HepG2 (cell line): ENCODE data around the gene DEPDC1. TPM values are rescaled to one million over a fixed set of nuclear protein-coding genes. Genes with fewer than 3 reads are reported as not detected.

Experiments
- ATAC-seq: fragments of 200-7000 bp; cut with Tn5 transposase; 3 replicates; pipeline ENCODE4 v1.9.1; 2020; ENCODE audit warnings: mild to moderate bottlenecking, moderate library complexity
- BruUV-seq: library from RNA; stranded (reverse); fragments of 400-500 nt; replicated peaks from 2 replicates; lab custom pipeline; 2021; lab: Mats Ljungman, UMichigan
- CTCF ChIA-PET: fragments of 300-600 bp; formaldehyde crosslinking; extraction: SDS; loops from one replicate; lab custom pipeline; 2021; ENCODE audit warnings: low total read pairs, inconsistent platforms, low intra/inter-chr PET ratio; lab: Yijun Ruan, JAX
- POLR2A ChIA-PET: fragments of 350-600 bp; sonication (Branson Sonifier 250); formaldehyde crosslinking; loops from one replicate; lab custom pipeline; 2020; ENCODE audit warnings: antibody characterized with exemption, inconsistent platforms; lab: Yijun Ruan, JAX
- DNase-seq: peaks from one replicate; pipeline ENCODE4 v3.0.0-alpha.2; 2015; ENCODE audit warnings: low spot score
- FAIRE-seq: peaks from 3 replicates; lab custom pipeline; 2011; peaks lifted over from hg19 to GRCh38; lab: Jason Lieb, UNC
- H2AFZ ChIP-seq: one replicate; pipeline ENCODE4 v1.6.1; 2011; ENCODE audit warnings: low read length, inconsistent platforms
- H3K27ac ChIP-seq: fragments of 300-600 bp; 3 replicates; pipeline ENCODE4 v1.8.0; 2011; ENCODE audit warnings: mixed run types, mild to moderate bottlenecking, mixed read lengths, low read length, inconsistent platforms; ENCODE audit not compliant: insufficient read depth; ENCODE audit errors: extremely low read length
- H3K27me3 ChIP-seq, 2 experiments: fragments of 200-600 bp in 1 of 2; 2 replicates in 1 of 2; 3 replicates in 1 of 2; pipeline versions ENCODE4 v1.6.0 to v1.8.0; 2011; ENCODE audit warnings: low read length in 2 of 2, mild to moderate bottlenecking in 2 of 2, moderate library complexity in 2 of 2, inconsistent platforms in 1 of 2; ENCODE audit not compliant: insufficient read depth in 2 of 2, control insufficient read depth in 1 of 2
- H3K36me3 ChIP-seq, 2 experiments: fragments of 200-600 bp in 1 of 2; replicated peaks in 1 of 2; 2 replicates in 1 of 2; 3 replicates in 1 of 2; pipeline versions ENCODE4 v1.5.1 to v1.8.0; 2011; ENCODE audit warnings: low read length in 2 of 2, inconsistent platforms in 1 of 2; ENCODE audit not compliant: insufficient read depth in 2 of 2, control insufficient read depth in 1 of 2
- H3K4me1 ChIP-seq: 2 replicates; pipeline ENCODE4 v1.5.1; 2012; ENCODE audit warnings: low read length, inconsistent platforms; ENCODE audit not compliant: insufficient read depth
- H3K4me2 ChIP-seq: 2 replicates; pipeline ENCODE4 v1.6.0; 2011; ENCODE audit warnings: low read depth, low read length, inconsistent platforms
- H3K4me3 ChIP-seq, 3 experiments: fragments of 200-600 bp in 1 of 3; sonication (generic), shearing (Covaris generic) in 1 of 3; replicated peaks in 1 of 3; 2 replicates each; pipeline ENCODE4 v1.5.1; 2011 to 2016; ENCODE audit warnings: low read length in 3 of 3, inconsistent platforms in 2 of 3, low read depth in 2 of 3, mild to moderate bottlenecking in 2 of 3, control low read depth in 1 of 3, mixed read lengths in 1 of 3; ENCODE audit not compliant: insufficient read depth in 1 of 3
- H3K79me2 ChIP-seq: one replicate; pipeline ENCODE4 v1.6.1; 2011; ENCODE audit warnings: low read length, inconsistent platforms; ENCODE audit not compliant: insufficient read depth
- H3K9ac ChIP-seq: 2 replicates; pipeline ENCODE4 v1.6.0; 2011; ENCODE audit warnings: mild to moderate bottlenecking, low read depth, low read length, inconsistent platforms; ENCODE audit not compliant: insufficient read depth
- H3K9me3 ChIP-seq: 2 replicates; pipeline ENCODE4 v1.5.1; 2012; ENCODE audit warnings: mild to moderate bottlenecking, low read length
- H4K20me1 ChIP-seq: 2 replicates; pipeline ENCODE4 v1.6.0; 2011; ENCODE audit warnings: inconsistent platforms, mild to moderate bottlenecking, low read length, moderate library complexity; ENCODE audit not compliant: insufficient read depth
- ARNT2 ChIP-seq: sonication (generic); formaldehyde crosslinking; IDR thresholded peaks from 2 replicates; pipeline ENCODE4 v1.8.0; 2022; ENCODE audit warnings: mild to moderate bottlenecking, low read depth, missing genetic modification reagents, moderate library complexity
- GPBP1L1 ChIP-seq: sonication (generic); formaldehyde crosslinking; IDR thresholded peaks from 2 replicates; pipeline ENCODE4 v1.5.0; 2020; ENCODE audit warnings: mild to moderate bottlenecking, missing genetic modification reagents
- MTA1 ChIP-seq: sonication (generic); formaldehyde crosslinking; IDR thresholded peaks from 2 replicates; pipeline ENCODE4 v1.4.0; 2020; ENCODE audit warnings: missing genetic modification reagents, mild to moderate bottlenecking, borderline replicate concordance
- NFIB ChIP-seq: sonication (generic); formaldehyde crosslinking; IDR thresholded peaks from 2 replicates; pipeline ENCODE4 v1.9.0; 2021; ENCODE audit warnings: missing genetic modification reagents, mild to moderate bottlenecking, borderline replicate concordance
- SETDB1 ChIP-seq: sonication (generic); formaldehyde crosslinking; IDR thresholded peaks from 2 replicates; pipeline ENCODE4 v1.5.1; 2020; ENCODE audit warnings: missing genetic modification reagents, mild to moderate bottlenecking, borderline replicate concordance
- SRSF9 ChIP-seq: fragments of 200-400 bp; formaldehyde crosslinking; IDR thresholded peaks from 2 replicates; pipeline ENCODE4 v1.6.1; 2018; ENCODE audit warnings: borderline replicate concordance, mild to moderate bottlenecking, low read depth, low read length; ENCODE audit not compliant: insufficient read depth, poor library complexity, severe bottlenecking
- TIGD3 ChIP-seq: sonication (generic); formaldehyde crosslinking; IDR thresholded peaks from 2 replicates; pipeline ENCODE4 v1.5.1; 2020; ENCODE audit warnings: mild to moderate bottlenecking, missing genetic modification reagents, borderline replicate concordance
- ZBED4 ChIP-seq: sonication (generic); formaldehyde crosslinking; IDR thresholded peaks from 2 replicates; pipeline ENCODE4 v1.4.0; 2020; ENCODE audit warnings: missing genetic modification reagents, borderline replicate concordance
- ZBTB42 ChIP-seq: sonication (generic); formaldehyde crosslinking; IDR thresholded peaks from 2 replicates; pipeline ENCODE4 v1.5.0; 2020; ENCODE audit warnings: mild to moderate bottlenecking, missing genetic modification reagents
- ZNF24 ChIP-seq: fragments of 450-650 bp; IDR thresholded peaks from 2 replicates; pipeline ENCODE4 v1.6.1; 2017; ENCODE audit warnings: antibody characterized with exemption, mild to moderate bottlenecking
- ZNF367 ChIP-seq: sonication (generic); formaldehyde crosslinking; IDR thresholded peaks from 2 replicates; pipeline ENCODE4 v1.4.0; 2020; ENCODE audit warnings: missing genetic modification reagents, borderline replicate concordance
- ZNF546 ChIP-seq: sonication (generic); formaldehyde crosslinking; conservative IDR thresholded peaks from 2 replicates; pipeline ENCODE4 v1.8.1; 2023; ENCODE audit warnings: mild to moderate bottlenecking, missing genetic modification reagents
- WGBS: methylation state at CpG from one replicate; pipeline ENCODE4 v1.1.6; 2017; ENCODE audit warnings: low lambda C conversion rate; 5-methylcytosine and 5-hydroxymethylcytosine counted together
- in situ Hi-C: cut with HindIII; loops from 2 replicates; pipeline ENCODE4 v1.10.0; 2017; ENCODE audit warnings: low pct_unique_long_range_greater_than_20kb; ENCODE audit not compliant: extremely low pct_ligation_motif_present
- intact Hi-C: fragments of 100-400 bp; cut with micrococcal nuclease; formaldehyde crosslinking; loops from one replicate; pipeline ENCODE4 v1.10.0; 2022; ENCODE audit not compliant: unreplicated experiment
- polyA plus RNA-seq, 8 experiments: library from polyadenylated mRNA; depleted of rRNA in 3 of 8; stranded (reverse) in 7 of 8; unstranded in 1 of 8; fragments of >200 nt; fragmentation: Illumina TruSeq in 4 of 8; extraction: Trizol in 4 of 8; gene quantifications; 2 replicates each; pipeline versions ENCODE4 v1.2.1 to v1.2.3, GENCODE V29; 2011 to 2016; ENCODE audit warnings: low read depth in 4 of 8, missing spikeins in 1 of 8, mixed read lengths in 1 of 8; ENCODE audit not compliant: insufficient read depth in 1 of 8
- total RNA-seq, 5 experiments: library from RNA; depleted of rRNA; stranded (reverse); fragments of >200 nt; fragmentation: Illumina TruSeq; extraction: Trizol; gene quantifications; 2 replicates each; pipeline ENCODE4 v1.2.3, GENCODE V29; 2016; ENCODE audit warnings: low read depth in 1 of 5

The DEPDC1 gene
- total and polyA plus RNA-seq, 2 of the 13 experiments (the other 11 are each of a cell fraction or from before 2014, with no cell fraction given) = 7.0 to 20.2 TPM

- no peaks in the 10 kb centered on the region for H3K4me1 ChIP-seq
- no peak overlapping the region for H3K4me3 ChIP-seq
- no peak overlapping the region for H3K4me2 ChIP-seq
- no peak for TF ChIP-seq ZNF24
- TF ChIP-seq SETDB1 = no peak
- no peak for TF ChIP-seq NFIB (CRISPR knock-in tag)
- no peak for TF ChIP-seq GPBP1L1 (CRISPR knock-in tag)
- no peak for TF ChIP-seq MTA1 (CRISPR knock-in tag)
- 96% methylated on average over 2 of the region's 2 CpGs for WGBS
- BruUV-seq = no TSS peak
- FAIRE-seq (no peak), ATAC-seq (no peak), DNase-seq (no peak)
- no peaks in the 10 kb centered on the region for H3K79me2 ChIP-seq
- no peak overlapping the region for H2AFZ ChIP-seq
- no peak overlapping the region for H3K27ac ChIP-seq
- in situ Hi-C loops (no loop called here), intact Hi-C loops (no loop called here)
- H3K27me3 ChIP-seq = no peaks in the 10 kb centered on the region
- ChIA-PET CTCF (no interaction called here), POLR2A (no interaction called here)
- peaks cover 6 to 20% of the 10 kb centered on the region in 2 experiments; a peak in 3 of 5 replicates for H3K36me3 ChIP-seq
- H4K20me1 ChIP-seq = no peaks in the 10 kb centered on the region
- no peaks in the 10 kb centered on the region for H3K9me3 ChIP-seq
- H3K9ac ChIP-seq = no peak overlapping the region
These were observed 17.4 kb downstream of the DEPDC1 start for GRCh38 chr1:68479501-68479900.

GRCh38 chr1:68478662-68479061 is 18.2 kb downstream of the DEPDC1 start:
- H3K4me2 ChIP-seq = no peak overlapping the region
- ChIA-PET CTCF (no interaction called here), POLR2A (no interaction called here)
- no peak overlapping the region for H3K4me3 ChIP-seq
- DNase-seq (no peak), FAIRE-seq (no peak), ATAC-seq (no peak)
- no peaks in the 10 kb centered on the region for H3K4me1 ChIP-seq
- in situ Hi-C loops = no loop called here
- 92% methylated on average over 2 of the region's 2 CpGs for WGBS
- no TSS peak for BruUV-seq
- H3K9ac ChIP-seq = no peak overlapping the region
- H2AFZ ChIP-seq = no peak overlapping the region
- H3K27me3 ChIP-seq = no peaks in the 10 kb centered on the region
- no peaks in the 10 kb centered on the region for H3K79me2 ChIP-seq
- intact Hi-C loops = no loop called here
- no peaks in the 10 kb centered on the region for H3K9me3 ChIP-seq
- no peak overlapping the region for H3K27ac ChIP-seq
- H4K20me1 ChIP-seq = no peaks in the 10 kb centered on the region
- H3K36me3 ChIP-seq = peaks cover 6 to 16% of the 10 kb centered on the region in 2 experiments; a peak in 3 of 5 replicates
- TF ChIP-seq SRSF9 (no peak), ZNF546 (CRISPR knock-in tag) (no peak), ARNT2 (CRISPR knock-in tag) (no peak), TIGD3 (no peak), ZBTB42 (no peak), ZNF367 (CRISPR knock-in tag) (no peak), ZBED4 (CRISPR knock-in tag) (no peak)
